Keratinocyte (primary cell): ENCODE measurements around the gene RNU6-7.

ENCODE experiments used
- CTCF ChIP-seq, 3 experiments: IDR thresholded peaks in 1 of 3; conservative IDR thresholded peaks in 1 of 3; optimal IDR thresholded peaks in 1 of 3; 2 replicates in 2 of 3; 3 replicates in 1 of 3; pipeline versions ENCODE3 to v1.5.1; 2011; ENCODE audit warnings: low read length in 3 of 3, mild to moderate bottlenecking in 3 of 3, moderate library complexity in 2 of 3, control low read depth in 1 of 3, inconsistent platforms in 1 of 3; ENCODE audit not compliant: insufficient read depth in 2 of 3; ENCODE audit errors: extremely low read depth in 1 of 3
- EZH2 ChIP-seq: IDR thresholded peaks from one replicate; pipeline ENCODE4 v1.6.1; 2012; ENCODE audit warnings: inconsistent platforms, mild to moderate bottlenecking, low read length, moderate library complexity

GRCh38 chr14:32202491-32202997 is 699 bp downstream of the RNU6-7 start:
- TF ChIP-seq CTCF (optimal IDR thresholded peaks at IDR 0.05 in 1 of 3, IDR thresholded peaks at IDR 0.05 in 1 of 3, conservative IDR thresholded peaks at IDR 0.05 in 1 of 3; ENCODE audit: extremely low read depth in 1 of 3, insufficient read depth in 2 of 3, low read length in 3 of 3), result no peak
- no peak for TF ChIP-seq EZH2
